Tibial nerve (tissue), 4 donors: Measurements from ENCODE around the gene IL17RD. TPM values are rescaled to one million over a fixed set of nuclear protein-coding genes. Genes with fewer than 3 reads are reported as not detected.
A peak's percentile ranks its signal among the peaks of the same experiment; 100 is the strongest.

Source experiments
- DNase-seq, 2 donors: peaks; one replicate each; pipeline ENCODE4 v3.0.0-alpha.2; 2019; ENCODE audit warnings: low spot score in 2 of 2
- H3K27ac ChIP-seq, 4 donors: fragments of 200-600 bp; sonication (generic) in 3 of 4; one replicate each; pipeline ENCODE4 v1.5.1; 2017 to 2019; ENCODE audit warnings: mild to moderate bottlenecking in 1 of 4
- H3K27me3 ChIP-seq, 2 donors: fragments of 200-600 bp; sonication (generic) in 1 of 2; one replicate each; pipeline versions ENCODE4 v1.5.1 to v1.6.0; 2017 to 2019
- H3K36me3 ChIP-seq, 3 donors: fragments of 200-600 bp; sonication (generic); one replicate each; pipeline ENCODE4 v1.5.1; 2018 to 2019
- H3K4me1 ChIP-seq, 4 donors: fragments of 200-600 bp; sonication (generic) in 3 of 4; one replicate each; pipeline ENCODE4 v1.5.1; 2017 to 2019
- H3K4me3 ChIP-seq, 4 donors: fragments of 200-600 bp; sonication (generic) in 3 of 4; one replicate each; pipeline ENCODE4 v1.5.1; 2017 to 2019; ENCODE audit warnings: mild to moderate bottlenecking in 1 of 4, moderate library complexity in 1 of 4
- H3K9me3 ChIP-seq, 4 donors: fragments of 200-600 bp; sonication (generic) in 3 of 4; one replicate each; pipeline ENCODE4 v1.5.1; 2017 to 2019
- CTCF ChIP-seq, 5 experiments: fragments of 200-600 bp in 3 of 5; fragments of 450-650 bp in 2 of 5; sonication (generic) in 3 of 5; IDR thresholded peaks; one replicate each; pipeline ENCODE4 v1.5.1; 2016 to 2019; ENCODE audit warnings: antibody characterized with exemption in 5 of 5, mild to moderate bottlenecking in 3 of 5, moderate library complexity in 2 of 5
- EP300 ChIP-seq, 2 donors: sonication (generic); formaldehyde crosslinking; IDR thresholded peaks; one replicate each; pipeline ENCODE4 v1.6.1; 2017; ENCODE audit warnings: antibody characterized with exemption in 2 of 2, mild to moderate bottlenecking in 1 of 2
- POLR2A ChIP-seq, 2 donors: fragments of 450-650 bp; IDR thresholded peaks; one replicate each; pipeline ENCODE4 v1.6.1; 2017; ENCODE audit warnings: antibody characterized with exemption in 2 of 2, mild to moderate bottlenecking in 2 of 2, moderate library complexity in 2 of 2
- WGBS, 2 donors: methylation state at CpG; one replicate each; pipeline ENCODE4 v1.1.5; 2018; 5-methylcytosine and 5-hydroxymethylcytosine counted together
- total RNA-seq, 4 donors: library from RNA; depleted of rRNA; stranded (reverse); fragments of >200 nt; gene quantifications; one replicate each; pipeline ENCODE4 v1.1.0, GENCODE V29; 2016

Gene IL17RD
- total RNA-seq, 4 donors from 2014 or later = 9.8 to 13.8 (median 10.1) TPM

GRCh38 chr3:57059411-57059810 lies 105.7 kb downstream of the IL17RD start:
- 65 to 66% methylated on average over 3 of the region's 3 CpGs for WGBS, 2 donors
- H3K36me3 ChIP-seq = no peaks in the 10 kb centered on the region
- no peak overlapping the region for H3K4me3 ChIP-seq
- no peak for DNase-seq
- H3K9me3 ChIP-seq = no peaks in the 10 kb centered on the region
- peaks cover 0 to 4% (median 0%) of the 10 kb centered on the region in 4 donors for H3K4me1 ChIP-seq
- no peaks in the 10 kb centered on the region for H3K27me3 ChIP-seq
- no peak overlapping the region for H3K27ac ChIP-seq
- TF ChIP-seq EP300 (IDR thresholded peaks at IDR 0.05) = no peak
- no peak for TF ChIP-seq POLR2A (IDR thresholded peaks at IDR 0.05)
- no peak for TF ChIP-seq CTCF (IDR thresholded peaks at IDR 0.05)

GRCh38 chr3:57057351-57057750 lies 107.8 kb downstream of the IL17RD start:
- no peak for DNase-seq
- H3K27me3 ChIP-seq = no peaks in the 10 kb centered on the region
- H3K36me3 ChIP-seq = no peaks in the 10 kb centered on the region
- no peak overlapping the region for H3K4me3 ChIP-seq
- H3K9me3 ChIP-seq = no peaks in the 10 kb centered on the region
- TF ChIP-seq CTCF (IDR thresholded peaks at IDR 0.05) (no peak), EP300 (IDR thresholded peaks at IDR 0.05) (no peak), POLR2A (IDR thresholded peaks at IDR 0.05) (no peak)
- H3K27ac ChIP-seq = no peak overlapping the region
- H3K4me1 ChIP-seq = peaks cover 0 to 4% (median 0%) of the 10 kb centered on the region in 4 donors
- WGBS, 2 donors = 73 to 80% methylated on average over 6 of the region's 6 CpGs

GRCh38 chr3:57053122-57053521 lies 112.0 kb downstream of the IL17RD start:
- WGBS, 2 donors = 94 to 99% methylated on average over 6 of the region's 6 CpGs
- no peak for DNase-seq
- Histone ChIP-seq H3K9me3 (no peaks in the 10 kb centered on the region), H3K4me3 (no peak overlapping the region), H3K36me3 (no peaks in the 10 kb centered on the region), H3K27me3 (no peaks in the 10 kb centered on the region), H3K4me1 (peaks cover 0 to 4% (median 2%) of the 10 kb centered on the region in 4 donors), H3K27ac (no peak overlapping the region)
- TF ChIP-seq POLR2A (IDR thresholded peaks at IDR 0.05) = no peak
- no peak for TF ChIP-seq CTCF (IDR thresholded peaks at IDR 0.05)

- Histone ChIP-seq H3K27me3 (no peaks in the 10 kb centered on the region), H3K36me3 (no peaks in the 10 kb centered on the region), H3K4me3 (no peak overlapping the region), H3K9me3 (no peaks in the 10 kb centered on the region), H3K27ac (no peak overlapping the region), H3K4me1 (peaks cover 0 to 8% (median 2%) of the 10 kb centered on the region in 4 donors)
- no peak for DNase-seq
- TF ChIP-seq POLR2A (IDR thresholded peaks at IDR 0.05) (no peak), EP300 (IDR thresholded peaks at IDR 0.05) (no peak), CTCF (IDR thresholded peaks at IDR 0.05) (no peak)
- 95 to 98% methylated on average over 5 of the region's 5 CpGs for WGBS, 2 donors
These were observed 112.5 kb downstream of the IL17RD start for GRCh38 chr3:57052662-57053061.

GRCh38 chr3:57048728-57049127 lies 116.4 kb downstream of the IL17RD start:
- WGBS, 2 donors = 87% methylated on average over 4 of the region's 4 CpGs; no CpG with 5 or more reads in 1 of the 2 donors
- Histone ChIP-seq H3K27me3 (no peaks in the 10 kb centered on the region), H3K4me1 (peaks cover 0 to 18% (median 2%) of the 10 kb centered on the region in 4 donors), H3K27ac (peak overlapping the region in 1 of 4 donors; percentile 32), H3K4me3 (no peak overlapping the region), H3K36me3 (no peaks in the 10 kb centered on the region), H3K9me3 (no peaks in the 10 kb centered on the region)
- TF ChIP-seq CTCF (IDR thresholded peaks at IDR 0.05) (no peak), POLR2A (IDR thresholded peaks at IDR 0.05) (no peak), EP300 (IDR thresholded peaks at IDR 0.05) (no peak)
- no peak for DNase-seq
